Hippocampal formation (tissue), 2 donors: Measurements from ENCODE around the gene MT1B.
A peak's percentile ranks its signal among the peaks of the same experiment; 100 is the strongest.
"Not testable (repeated sequence)": the region's sequence is repeated elsewhere in the genome, so short reads cannot be mapped to it uniquely, and the experiment has no call there.

ENCODE experiments used
- DNase-seq, 2 donors: peaks; one replicate each; lab custom pipeline; 2025; lab: John Stamatoyannopoulos, UW

The MT1B gene

DNA sequence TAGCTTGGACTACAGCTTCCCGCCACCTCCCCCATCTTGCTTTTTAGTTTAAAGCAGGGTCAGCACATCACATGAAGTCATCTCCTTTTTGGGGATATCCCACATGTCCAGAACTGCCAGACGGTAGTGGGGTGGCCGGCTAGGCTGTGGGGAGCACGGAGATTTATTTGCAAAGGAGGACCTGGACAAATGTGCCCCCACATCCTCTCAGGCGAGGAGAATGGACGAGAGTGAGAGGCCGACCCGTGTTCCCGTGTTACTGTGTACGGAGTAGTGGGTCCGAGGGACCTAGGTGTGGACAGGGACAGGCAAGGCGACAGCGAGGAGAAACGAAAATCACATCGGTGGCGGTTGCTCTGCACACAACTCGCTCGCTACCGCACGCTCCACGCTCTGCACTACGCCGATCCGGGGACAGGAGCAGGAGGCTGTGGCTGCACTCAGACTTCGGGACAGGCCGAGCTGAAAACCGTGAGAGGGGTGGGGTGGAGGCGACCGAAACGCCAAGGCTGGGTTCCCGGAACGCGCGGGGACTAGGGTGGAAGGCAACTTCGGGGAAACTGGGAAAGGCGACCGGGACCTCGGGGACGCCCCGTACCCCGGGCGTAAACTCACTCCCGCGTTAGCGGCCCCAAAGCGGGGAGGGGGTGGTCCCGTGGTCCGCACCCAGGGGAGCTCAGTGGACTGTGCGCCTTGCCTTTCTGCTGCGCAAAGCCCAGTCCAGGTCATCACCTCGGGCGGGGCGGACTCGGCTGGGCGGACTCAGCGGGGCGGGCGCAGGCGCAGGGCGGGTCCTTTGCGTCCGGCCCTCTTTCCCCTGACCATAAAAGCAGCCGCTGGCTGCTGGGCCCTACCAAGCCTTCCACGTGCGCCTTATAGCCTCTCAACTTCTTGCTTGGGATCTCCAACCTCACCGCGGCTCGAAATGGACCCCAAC, 13.6 kb upstream of the MT1B start, which contains the start of gene MT1A:
MT1A (plus strand) TSS at position 853 of the 937 bp plus-strand sequence; CDS start at position 926, 73 bp downstream.
- DNase-seq: peak in 1 of 2 donors; percentile 11

DNA sequence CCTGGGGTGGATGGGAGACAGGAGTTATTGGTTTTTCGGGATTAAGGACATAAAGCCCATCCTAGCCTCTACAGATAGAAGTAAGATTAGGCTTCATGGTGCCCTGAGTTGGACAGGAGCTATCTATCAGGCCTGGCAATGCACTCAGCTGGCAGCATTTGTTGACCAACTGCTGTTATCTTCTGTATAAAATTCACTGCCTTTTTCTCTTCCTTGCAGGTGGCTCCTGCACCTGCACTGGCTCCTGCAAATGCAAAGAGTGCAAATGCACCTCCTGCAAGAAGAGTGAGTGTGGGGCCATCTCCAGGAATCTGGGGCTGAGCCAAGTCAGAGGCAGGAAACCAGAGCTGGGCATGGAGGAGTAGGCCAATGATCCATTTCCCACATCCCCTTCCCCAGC, 12.6 kb upstream of the MT1B start:
- DNase-seq: no peak

DNA sequence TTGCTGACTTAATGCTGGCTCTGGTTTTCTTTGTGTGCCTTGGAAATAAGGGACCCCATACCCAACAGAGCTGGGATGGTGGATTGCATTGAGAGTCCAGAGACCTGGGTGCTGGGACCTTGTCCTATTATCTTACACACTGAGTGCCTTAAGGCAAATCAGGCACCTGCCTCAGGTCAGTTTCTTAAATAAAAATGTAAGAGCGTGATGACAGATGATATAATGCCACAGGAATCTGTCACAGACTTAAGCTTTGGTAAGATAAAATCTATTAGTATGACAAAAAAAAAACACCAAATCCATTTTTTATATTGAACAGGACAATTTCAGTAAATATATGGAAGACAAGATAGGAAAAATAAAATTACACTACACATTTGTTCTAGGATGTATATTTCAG, 11.6 kb upstream of the MT1B start:
- no peak for DNase-seq

DNA sequence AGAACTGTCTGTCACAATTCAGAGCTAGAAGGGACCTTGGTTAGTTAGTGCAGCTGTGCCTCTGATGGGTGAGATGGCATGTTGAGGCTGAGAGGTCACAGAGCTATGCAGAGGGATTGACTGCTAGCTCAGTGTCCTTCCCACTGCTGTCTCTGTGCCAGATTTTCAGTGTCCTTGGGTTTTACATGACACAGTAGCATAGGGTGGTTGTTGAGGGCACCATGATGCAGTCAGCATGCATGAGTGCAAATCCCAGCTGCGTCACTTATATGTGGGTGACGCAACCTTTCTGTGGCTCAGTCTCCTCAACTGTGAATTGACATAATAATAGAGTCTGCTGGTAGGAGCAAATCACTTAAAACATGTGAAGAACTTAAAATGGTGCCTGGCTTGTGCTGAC, 10.5 kb upstream of the MT1B start:
- no peak for DNase-seq

DNA sequence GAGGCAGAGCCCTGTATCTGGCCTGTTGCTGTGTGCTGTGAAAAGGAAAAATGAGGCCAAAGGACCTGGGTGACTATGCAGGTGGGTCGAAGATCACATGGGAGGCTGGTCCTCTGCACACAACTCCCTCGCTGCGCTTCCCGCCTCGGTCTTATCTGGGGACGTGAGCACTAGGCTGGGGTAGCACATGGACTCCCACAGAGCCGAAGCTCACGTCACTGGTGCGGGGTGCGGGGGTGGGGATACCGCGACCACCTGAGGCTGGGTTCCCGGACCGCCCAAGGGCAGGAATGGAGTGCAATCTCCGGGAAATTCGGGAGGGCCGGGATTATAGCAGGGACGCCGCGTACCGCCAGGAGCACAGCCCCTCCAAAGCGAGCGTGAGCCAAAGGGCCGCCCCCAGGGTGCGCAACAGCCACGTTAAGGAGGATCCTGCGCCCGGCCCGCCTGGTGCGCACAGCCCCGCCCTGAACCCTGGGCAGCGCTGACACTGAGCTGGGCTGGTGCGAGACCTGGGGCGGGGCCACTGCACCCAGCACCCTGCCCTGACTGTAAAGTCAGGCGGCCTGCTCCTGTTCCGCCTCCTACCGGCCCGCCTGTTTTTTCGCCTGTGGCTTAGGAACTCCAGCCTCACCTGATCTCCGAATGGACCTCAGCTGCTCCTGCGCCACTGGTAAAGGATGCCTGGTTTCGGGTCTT, 8.5 kb upstream of the MT1B start:
- no peak for DNase-seq

DNA sequence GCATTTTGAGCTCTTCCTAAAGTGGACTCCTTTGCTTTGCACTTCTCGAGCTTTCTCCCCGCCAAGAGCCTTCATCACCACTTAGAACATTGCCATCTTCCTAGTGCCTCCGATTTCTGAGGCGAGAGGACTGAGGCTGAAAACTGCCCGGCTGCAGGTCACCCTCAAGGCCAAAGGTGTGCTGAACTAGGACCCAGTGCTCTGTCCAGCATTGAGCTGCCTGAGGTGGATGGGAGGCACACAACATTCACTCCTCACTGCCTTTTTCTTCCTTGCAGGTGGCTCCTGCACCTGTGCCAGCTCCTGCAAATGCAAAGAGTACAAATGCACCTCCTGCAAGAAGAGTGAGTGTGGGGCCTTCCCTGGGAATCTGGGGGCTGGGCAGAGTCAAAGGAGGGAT, 7.9 kb upstream of the MT1B start:
- DNase-seq: no peak

DNA sequence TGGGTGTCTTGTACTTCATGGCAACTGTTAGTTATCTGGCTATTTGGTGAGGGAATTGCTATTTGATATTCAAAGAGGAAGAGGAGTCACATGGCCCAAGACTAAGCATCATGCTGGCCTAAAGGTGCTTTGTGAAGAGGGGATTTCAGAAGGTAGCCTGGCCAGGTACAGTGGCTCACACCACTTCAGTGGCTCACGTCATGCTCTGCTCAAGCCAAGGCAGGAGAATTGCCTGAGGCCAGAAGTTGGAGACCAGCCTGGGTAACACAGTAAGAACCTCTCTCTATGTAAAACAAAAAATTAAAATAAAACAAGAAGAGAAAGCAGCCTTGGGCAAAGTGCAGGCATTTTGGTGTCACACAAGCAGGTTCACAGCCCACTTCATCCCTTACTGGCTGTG, 6.4 kb upstream of the MT1B start:
- no peak for DNase-seq

DNA sequence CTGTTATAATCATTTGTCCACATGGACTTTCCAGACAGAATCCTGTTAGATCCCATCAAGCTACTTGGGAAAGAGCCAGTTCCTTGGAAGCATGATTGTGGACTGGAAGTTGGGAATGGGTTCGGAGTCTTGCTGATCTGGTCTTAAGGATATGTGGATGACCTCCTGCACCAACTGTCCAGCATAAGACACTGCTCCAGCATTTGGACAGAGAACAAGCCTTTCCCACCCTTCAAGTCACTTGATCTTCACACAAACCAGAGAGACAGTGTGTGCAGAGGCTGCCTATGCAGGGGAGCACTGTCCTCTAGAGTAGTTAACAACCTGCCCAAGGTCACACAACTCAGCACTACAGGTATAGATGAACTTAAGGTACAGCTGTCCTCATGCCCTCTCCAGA, 5.8 kb upstream of the MT1B start:
- DNase-seq: no peak

DNA sequence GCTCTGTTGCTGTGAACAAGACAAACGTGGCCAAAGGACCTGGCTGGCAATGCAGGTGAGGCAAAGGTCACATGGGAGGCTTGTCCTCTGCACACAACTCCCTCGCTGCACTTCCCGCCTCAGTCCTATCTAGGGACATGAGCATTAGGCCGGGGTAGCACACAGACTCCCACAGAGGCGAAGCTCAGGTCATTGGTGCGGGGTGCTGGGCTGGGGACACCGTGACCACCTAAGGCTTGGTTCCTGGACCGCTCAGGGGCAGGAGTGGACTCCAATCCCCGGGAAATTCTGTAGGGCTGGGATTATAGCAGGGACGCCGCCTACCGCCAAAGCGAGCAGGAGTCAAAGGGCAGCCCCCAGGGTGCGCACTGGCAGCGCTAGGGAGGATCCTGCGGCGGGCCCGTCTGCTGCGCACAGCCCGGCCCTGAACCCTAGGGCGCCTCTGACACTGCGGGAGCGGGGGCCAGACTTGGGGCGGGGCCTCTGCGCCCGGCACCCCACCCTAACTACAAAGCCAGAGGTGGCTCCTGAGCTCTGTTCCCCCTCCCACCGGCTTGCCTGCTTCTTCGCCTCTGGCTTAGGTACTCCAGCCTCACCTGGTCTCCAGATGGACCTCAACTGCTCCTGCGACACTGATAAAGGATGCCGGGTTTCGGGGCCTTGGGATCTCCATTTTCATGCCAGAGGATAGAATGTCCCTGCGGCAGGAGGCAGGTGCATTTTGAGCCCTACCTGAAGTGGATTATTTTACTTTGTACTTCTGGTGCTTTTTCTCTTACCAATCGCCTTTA, 3.9 kb upstream of the MT1B start:
- DNase-seq: no peak

DNA sequence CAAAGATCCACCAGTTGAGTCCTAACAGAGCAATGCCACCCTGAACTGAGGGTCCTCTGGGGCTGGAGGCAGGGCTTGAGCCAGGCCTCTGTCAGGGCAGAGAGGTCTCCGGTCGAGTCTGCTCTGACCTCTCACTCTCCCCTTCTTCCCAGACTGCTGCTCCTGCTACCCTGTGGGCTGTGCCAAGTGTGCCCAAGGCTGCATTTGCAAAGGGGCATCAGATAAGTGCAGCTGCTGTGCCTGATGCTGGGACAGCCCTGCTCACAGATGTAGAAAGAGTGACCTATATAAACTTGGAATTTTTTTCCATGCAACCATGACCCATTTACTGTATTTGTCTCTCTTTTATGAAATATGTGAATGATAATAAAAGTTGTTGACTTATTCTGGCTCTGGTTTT, 2.4 kb upstream of the MT1B start:
- DNase-seq: no peak

DNA sequence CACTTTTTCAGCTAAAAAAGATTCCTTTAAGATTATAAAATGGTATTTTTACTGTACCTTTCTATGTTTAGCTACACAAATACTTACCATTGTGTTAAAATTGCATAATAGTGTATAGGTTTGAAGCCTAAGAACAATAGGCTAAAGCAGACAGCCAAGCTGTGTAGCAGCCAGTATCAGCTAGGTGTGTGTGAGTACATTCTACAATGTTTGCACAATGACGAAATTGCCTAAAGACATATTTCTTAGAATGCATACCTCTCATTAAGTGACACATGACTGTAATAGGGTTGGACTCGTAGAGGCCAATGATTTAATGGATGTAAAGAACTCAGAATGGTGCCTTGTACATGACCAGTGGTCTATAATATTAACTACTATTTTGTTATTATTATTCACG, 1.9 kb upstream of the MT1B start:
- DNase-seq: no peak

DNA sequence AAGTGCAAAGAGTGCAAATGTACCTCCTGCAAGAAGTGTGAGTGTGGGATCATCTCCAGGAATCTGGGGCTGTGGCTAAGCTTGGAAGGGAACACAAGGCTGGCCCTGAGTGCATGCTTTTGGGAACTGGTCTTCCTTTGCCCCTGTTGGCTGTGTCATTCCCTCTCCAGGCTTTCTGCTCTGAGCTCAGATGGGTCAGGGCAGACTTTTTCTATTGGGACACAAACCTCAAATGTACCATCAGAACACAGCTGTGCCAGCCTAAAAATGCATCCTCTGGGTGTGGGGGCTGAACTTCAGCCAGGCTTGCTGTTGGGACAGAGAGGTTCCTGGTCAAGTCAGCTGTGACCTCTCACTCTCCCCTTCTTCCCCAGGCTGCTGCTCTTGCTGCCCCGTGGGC, 914 bp downstream of the MT1B start:
- DNase-seq: no peak

DNA sequence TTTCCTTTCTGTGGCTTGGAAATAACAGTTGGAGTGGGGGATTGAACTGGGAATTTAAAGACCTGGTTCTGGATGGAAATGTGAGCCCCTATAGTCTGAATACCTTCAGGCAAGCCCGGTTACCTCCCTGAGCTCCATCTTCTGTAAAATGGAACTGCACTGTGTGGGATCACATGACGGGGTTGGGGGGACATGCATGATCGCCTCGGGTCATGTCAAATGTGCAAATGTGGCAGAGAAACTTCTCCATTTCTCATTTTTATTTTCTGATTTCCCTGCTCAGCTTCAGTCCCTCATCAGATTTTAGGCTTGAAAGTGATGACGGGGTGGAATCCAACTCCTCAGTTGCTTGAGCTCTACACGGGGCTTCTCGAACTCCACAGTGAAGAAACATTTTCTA, 1.5 kb downstream of the MT1B start:
- DNase-seq: no peak

DNA sequence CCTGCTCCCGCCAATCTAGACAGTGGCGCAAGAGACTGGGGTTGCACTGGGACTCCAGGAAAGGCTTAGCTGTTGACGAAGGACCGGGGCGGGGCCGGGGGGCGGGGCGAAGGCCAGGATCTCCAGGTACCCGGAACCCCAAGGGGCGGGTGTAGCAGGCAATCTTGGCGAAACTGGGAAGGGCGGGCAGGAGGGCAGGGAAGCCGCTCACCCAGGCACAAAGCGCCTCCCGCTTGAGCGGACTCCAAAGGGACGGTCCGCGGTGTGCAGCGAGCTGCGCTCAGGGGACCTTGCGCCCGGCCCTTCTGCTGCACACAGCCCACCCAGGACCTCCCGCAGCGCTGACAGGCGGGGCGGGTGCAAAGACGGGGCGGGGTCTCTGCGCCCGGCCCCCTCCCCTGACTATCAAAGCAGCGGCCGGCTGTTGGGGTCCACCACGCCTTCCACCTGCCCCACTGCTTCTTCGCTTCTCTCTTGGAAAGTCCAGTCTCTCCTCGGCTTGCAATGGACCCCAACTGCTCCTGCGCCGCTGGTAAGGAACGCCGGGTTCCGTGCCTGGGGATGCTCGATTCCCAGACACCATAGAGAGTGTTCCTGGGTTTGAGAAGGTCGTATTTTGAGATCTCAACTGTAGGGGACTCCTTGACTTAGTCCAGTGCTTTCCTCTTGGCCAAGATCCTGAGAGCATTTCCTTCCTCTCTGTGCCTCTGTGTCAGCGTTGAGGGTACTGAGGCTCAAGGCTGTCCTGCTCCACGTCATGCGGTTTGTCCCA, 6.1 kb downstream of the MT1B start, which contains the start of gene MT1F:
MT1F (plus strand) TSS at position 405 of the 772 bp plus-strand sequence; CDS start at position 505, 100 bp downstream.
- peak in 1 of 2 donors; percentile 51 for DNase-seq

DNA sequence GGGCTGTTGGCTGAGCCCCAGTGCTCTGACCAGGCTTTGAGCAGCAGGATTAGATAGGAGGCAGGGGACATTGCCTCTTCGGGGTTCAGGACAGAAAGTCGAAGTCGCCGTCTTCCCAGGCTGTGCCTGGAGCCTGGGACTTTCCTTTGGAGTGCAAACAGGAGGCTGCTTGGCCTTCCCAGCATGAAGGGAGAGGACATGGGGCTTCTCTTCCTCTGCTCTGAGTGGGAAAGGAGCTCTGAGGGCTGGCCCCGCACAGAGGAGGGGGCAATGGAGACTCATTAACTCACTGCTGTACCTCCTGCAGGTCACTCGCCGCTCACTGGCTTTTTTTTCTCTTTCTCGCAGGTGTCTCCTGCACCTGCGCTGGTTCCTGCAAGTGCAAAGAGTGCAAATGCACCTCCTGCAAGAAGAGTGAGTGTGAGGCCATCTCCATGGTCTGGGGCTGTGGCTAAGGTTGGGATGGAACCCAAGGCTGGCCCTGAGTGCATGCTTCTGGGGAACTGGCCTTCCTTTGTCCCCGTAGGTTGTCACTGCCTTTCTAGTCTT, 6.7 kb downstream of the MT1B start:
- DNase-seq: no peak

DNA sequence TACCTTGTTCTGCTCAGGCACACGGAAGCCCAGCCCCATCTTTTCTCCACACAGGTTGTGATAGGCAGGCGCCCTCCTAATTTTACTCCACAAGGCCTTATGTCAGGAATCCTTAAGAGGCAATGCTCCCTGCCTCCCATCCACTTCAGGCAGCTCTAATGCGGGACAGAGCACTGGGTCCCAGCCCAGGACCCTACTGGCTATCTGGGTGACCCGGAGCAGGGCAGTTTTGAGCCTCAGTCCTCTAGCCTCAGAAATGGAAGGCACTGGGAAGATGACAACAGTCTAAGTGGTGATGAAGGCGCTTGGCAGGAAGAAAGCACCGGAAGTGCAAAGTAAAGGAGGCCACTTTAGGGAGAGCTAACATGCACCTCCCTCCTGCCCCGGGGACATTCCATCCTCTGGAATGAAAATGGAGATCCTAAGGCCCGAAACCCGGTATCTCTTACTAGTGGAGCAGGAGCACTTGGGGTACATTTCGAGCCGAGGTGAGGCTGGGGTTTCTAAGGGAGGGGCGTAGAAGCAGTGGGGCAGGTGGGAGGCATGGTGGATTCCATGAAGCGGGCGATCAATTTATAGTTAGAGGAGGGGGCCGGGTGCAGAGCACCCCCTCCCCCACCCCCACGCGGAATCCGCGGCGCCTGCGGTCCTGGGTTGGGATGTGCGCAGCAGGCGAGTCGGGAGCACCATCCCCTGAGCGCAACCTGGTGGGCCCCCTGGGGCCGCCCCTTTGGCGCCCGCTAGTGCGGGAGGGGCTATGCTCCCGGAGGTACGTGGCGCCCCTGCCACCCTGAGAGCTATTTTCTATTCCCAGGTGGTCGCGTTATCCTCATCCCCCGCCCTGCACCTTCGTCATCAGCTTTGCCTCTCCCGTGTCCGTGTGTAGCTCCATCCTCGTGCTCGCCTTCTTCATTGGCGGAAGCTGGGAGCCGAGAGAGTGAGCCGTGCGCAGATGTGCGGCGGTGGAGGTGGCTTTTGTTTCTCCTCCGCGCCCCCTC, 11.0 kb downstream of the MT1B start:
- no peak for DNase-seq

DNA sequence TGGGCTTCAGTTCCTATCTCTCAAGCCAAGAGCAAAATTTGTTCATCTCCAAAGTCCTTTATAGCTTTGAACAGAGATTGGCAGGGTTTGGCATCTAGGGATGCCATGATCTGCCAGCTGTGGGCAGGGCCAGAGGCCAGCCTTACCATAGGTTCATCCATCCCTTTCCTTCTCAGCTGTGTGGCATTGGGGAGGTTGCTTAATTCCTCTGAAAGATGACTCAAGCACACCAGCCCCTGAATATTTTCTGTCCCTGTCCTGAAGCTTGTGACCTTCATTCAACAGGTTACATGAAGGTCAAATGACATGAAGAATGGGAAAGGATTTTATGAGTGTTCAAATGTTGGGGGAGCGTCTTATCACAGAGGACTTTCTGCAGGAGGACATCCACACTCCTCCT, 12.8 kb downstream of the MT1B start:
- no peak for DNase-seq

DNA sequence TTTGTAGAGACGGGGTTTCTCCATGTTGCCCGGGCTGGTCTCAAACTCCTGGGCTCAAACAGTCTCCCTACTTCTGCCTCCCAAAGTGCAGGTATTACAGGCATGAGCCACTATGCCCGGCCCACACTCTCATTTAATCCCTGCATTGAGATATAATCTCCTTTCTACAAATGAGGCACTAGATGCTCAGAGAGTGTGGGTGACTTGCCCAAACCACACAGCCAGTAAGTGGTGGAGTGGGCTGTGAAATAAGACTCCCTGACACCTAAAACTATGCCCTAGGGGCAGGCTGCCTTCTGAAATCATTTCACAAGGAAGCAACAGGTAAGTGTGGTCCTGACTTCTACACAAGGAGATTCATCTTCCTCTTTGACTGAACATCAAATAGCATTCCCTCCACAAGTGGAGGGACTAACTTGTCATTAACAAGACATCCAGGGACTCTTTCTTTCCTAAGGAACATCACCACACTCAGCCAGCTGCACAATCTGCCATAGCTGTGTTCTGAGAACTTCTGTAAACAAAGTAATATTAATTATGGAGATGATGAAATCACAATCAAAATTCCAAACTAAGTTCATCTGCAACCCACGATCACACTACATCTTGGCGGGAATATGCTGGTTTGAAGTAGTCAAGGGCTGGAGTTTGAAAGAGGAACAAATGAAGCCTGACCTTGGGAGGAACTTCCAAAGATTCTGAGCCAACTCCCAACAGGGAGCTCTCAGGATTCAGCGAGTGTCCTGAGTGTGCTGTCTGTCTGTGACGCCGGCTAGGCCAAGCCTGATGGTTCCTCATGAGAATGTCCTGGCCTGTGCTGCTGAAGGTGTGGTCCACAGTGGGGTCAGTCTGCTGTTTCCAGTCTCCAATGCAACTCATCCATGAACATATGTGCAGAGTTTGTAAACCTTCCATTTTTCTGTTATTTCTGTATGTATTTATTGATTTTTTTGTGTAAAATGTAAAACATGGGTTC, 13.9 kb downstream of the MT1B start:
- not testable (repeated sequence) for DNase-seq
